Stimulated activated CD8-positive, alpha-beta memory T cell treated with anti-CD3 and anti-CD28 coated beads, Interleukin-4, amount 100 ng/mL, for 4 hours (primary cell): ENCODE results near the gene ASH1L.
"Not testable (repeated sequence)": the region's sequence is repeated elsewhere in the genome, so short reads cannot be mapped to it uniquely, and the experiment has no call there.

Source experiments
- DNase-seq, 2 donors: peaks; one replicate each; pipeline ENCODE4 v3.0.0-alpha.2; 2020; ENCODE audit warnings: low read depth in 2 of 2, low spot score in 1 of 2

Gene ASH1L

DNA sequence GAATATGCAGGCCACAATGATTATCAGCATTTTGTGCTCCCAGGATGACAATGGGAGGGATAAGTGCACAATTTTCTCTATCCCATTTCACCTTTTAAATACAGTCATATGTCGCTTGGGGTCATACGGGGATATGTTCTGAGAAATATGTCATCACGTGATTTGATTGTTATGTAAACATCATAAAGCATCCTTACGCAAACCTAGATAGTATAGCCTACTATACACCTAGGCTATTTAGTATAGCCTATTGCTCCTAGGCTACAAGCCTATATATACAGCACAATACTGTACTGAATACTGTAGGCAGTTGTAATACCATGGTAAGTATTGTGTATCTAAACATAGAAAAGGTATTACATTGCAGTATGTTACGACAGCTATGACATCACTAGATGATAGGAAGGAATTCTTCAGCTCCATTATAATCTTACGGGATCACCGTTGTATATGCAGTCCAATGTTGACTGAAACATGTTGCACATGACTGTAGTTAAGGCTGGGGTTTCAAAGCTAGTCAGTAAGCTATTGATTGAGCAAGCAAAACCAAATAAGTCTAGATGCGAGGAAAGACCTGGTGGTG lies 223.0 kb downstream of the ASH1L start:
- no peak for DNase-seq

GRCh38 chr1:155334962-155335361 lies 227.6 kb downstream of the ASH1L start:
- DNase-seq, result no peak

GRCh38 chr1:155329980-155330598 lies 232.5 kb downstream of the ASH1L start:
- DNase-seq, result no peak

DNA sequence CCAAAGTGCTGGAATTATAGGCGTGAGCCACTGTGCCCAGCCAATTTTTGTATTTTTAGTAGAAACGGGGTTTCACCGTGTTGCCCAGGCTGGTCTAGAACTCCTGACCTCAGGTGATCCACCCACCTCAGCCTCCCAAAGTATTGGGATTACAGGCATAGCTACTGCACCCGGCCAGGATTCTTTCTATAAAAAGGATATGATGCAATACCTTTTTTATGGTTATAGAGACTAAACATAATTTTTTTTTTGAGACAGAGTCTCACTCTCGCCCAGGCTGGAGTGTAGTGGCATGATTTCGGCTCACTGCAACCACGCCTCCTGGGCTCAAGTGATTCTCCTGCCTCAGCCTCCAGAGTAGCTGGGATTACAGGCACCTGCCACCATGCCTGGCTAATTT lies 233.7 kb downstream of the ASH1L start:
- not testable (repeated sequence) for DNase-seq

- no peak for DNase-seq
These were observed 234.6 kb downstream of the ASH1L start for GRCh38 chr1:155327981-155328380.

GRCh38 chr1:155326631-155327037 lies 236.0 kb downstream of the ASH1L start:
- DNase-seq, result no peak

DNA sequence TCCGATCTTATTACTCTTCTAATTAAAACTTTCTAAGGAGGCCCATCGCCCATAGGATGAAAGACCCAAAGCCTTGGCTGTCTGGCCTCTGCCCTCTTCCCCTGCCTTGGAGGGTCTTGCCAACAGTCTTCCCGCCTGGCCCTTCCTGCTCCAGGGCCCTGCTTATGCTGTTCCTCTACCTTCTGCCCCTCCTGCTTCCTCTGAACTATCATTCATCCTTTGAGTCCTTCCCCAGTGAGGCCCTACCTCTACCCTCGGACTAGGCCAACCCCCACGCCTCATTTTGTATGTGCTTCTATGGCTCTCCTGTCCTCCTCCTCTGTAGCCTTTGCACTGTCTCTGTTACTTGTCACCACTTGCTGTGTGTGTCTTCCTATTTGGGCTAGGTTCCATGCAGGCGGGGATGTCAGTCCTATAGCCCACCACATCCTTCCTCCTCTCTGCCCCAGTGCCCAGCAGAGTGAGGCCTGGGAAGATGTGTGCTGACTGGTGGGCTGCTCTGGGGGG lies 236.5 kb downstream of the ASH1L start:
- DNase-seq, result no peak

GRCh38 chr1:155325603-155325893 lies 237.1 kb downstream of the ASH1L start:
- no peak for DNase-seq

DNA sequence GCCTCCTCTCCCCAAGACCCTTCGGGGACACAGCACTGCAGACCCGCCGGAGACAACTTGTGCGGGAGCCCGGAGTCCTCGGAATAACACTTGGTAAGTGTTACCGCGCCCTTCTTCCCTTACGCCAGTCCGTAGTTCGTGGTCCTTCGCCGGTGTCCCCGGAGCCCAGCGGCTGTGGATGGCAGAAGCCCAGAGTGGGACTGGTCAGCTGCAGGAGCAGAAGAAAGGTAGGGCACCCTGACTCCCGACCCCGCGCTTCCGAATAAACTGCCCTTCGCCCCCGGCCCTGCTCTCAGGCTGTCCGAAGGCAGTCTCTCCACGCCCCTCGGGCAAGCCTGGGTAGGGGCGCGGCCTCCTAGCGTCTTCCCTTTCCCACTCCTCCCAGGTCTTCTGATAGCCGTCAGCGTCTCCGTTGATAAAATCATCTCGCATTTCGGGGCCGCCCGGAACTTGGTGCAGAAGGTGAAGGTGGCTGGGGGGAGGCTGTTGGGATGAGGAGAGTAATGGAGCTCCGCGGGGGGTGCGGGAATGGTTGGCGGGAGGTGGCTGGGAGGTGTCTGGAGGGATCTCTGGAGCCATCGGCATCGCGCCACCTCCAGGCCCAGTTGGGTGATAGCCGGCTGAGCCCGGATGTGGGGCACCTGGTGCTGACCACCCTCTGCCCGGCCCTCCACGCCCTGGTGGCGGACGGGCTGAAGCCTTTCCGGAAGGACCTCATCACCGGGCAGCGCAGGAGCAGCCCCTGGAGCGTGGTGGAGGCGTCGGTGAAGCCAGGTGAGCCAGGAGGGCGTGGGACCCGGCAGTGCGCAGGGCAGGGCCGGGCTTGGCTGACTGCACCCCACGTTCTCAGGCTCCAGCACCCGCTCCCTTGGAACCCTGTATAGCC lies 237.6 kb downstream of the ASH1L start:
- no peak for DNase-seq

GRCh38 chr1:155324037-155324716 lies 238.4 kb downstream of the ASH1L start:
- DNase-seq, result peak; percentile 56 to 70

- DNase-seq, result peak; percentile 50 to 68
These were observed 238.9 kb downstream of the ASH1L start for GRCh38 chr1:155323729-155324036.

- DNase-seq, result peak; percentile 64 to 72
These were observed 239.5 kb downstream of the ASH1L start for GRCh38 chr1:155322953-155323728.

DNA sequence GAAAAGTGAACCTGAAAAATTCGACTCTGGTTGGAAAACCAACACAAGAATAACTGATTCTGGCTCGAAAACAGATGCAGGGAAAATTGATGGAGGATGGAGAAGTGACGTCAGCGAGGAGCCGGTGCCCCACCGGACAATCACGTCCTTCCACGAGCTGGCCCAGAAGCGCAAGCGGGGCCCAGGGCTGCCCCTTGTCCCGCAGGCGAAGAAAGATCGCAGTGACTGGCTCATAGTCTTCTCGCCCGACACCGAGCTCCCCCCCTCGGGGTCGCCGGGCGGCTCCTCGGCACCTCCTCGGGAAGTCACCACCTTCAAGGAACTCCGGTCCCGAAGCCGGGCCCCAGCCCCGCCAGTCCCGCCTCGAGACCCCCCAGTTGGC lies 240.0 kb downstream of the ASH1L start:
- DNase-seq, result no peak

GRCh38 chr1:155321639-155322503 lies 240.7 kb downstream of the ASH1L start:
- no peak for DNase-seq

DNA sequence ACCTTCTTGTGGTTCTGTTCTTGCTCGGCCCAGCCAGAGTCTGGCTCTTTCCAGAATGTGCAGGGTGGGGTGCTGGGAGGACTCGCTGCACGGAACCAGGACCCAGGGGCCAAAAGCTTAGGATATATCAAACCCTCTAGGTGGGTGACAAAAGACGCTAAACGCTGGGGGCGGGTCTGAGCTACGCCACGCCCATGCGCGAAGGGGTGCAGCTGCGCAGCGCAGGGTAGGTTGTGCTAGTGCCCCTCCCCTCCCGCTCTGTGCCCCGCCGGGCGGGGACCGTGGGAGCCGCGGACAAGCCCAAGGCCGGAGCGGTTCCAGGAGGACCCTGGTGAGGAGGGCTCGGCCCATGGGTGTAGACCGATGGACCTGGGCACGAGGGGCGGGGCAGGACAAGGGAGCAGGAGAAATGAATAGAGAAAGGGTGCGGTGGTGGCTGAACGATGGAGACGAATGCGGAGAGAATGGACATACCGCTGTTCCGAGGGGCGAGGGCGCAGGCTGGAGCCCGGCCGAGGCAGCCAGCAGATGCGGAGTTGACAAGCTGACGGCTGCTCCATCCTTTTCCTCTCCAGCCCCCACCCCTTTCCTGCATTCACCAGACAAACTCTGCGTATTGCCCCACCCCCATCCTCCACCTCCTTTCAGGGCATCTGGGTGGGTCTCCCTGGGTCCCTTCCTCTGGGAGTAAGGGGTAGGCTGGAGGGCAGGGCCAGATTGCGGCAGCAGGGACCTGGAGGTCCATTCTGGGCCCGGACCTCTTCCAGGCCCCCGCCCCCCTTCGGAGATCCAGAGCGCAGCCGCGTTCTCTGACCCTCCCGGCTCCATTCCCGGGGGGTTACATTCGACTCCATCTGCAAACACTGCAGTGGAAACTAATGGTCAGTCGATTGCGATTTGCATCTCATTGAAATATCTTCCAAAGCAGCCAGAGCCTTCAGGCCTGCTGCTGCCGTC lies 241.7 kb downstream of the ASH1L start, which contains the start of gene RUSC1:
RUSC1 (plus strand) TSS at position 234 of the 957 bp plus-strand sequence. CDS start 880 bp downstream, outside the sequence.
- DNase-seq, result peak; percentile 45 to 46

GRCh38 chr1:155320252-155320651 lies 242.4 kb downstream of the ASH1L start:
- DNase-seq, result no peak

- no peak for DNase-seq
These were observed 243.1 kb downstream of the ASH1L start for GRCh38 chr1:155319536-155319935.

- DNase-seq, result no peak
These were observed 244.5 kb downstream of the ASH1L start for GRCh38 chr1:155318082-155318481.

GRCh38 chr1:155316922-155317321 lies 245.7 kb downstream of the ASH1L start:
- DNase-seq, result no peak
